Activated CD4-positive, alpha-beta T cell treated with anti-CD3 and anti-CD28 coated beads, Interleukin-2, Interleukin-4, amounts not matched to agents 100 ng/mL and 50 ng/mL, durations not matched to agents 16 hours and 8 hours (primary cell): ENCODE measurements around the gene ZBTB48.
"Not testable (repeated sequence)": the region's sequence is repeated elsewhere in the genome, so short reads cannot be mapped to it uniquely, and the experiment has no call there.

Experiments
- DNase-seq: peaks from one replicate; pipeline ENCODE4 v3.0.0-alpha.2; 2020; ENCODE audit warnings: low spot score

ZBTB48 gene

DNA sequence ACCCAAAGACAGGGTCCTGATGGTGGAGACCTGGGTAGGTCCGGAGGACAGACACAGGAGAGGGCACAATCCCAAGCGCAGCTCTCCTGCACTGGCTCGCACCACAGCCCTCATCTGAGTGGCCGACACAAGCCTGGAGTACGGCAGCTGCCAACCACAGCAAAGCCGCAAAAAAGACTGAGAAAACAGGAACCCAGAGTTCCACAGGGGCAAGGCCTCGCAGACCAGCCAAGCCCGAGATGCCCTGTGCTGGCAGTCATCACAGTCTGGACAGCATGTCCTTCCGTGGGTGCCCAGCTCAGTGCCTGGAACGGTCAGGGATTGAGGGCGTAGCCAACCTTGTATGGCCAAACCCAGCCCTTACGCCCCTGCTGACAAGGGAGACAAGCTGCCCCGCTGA, 11.4 kb downstream of the ZBTB48 start:
- DNase-seq, result no peak

DNA sequence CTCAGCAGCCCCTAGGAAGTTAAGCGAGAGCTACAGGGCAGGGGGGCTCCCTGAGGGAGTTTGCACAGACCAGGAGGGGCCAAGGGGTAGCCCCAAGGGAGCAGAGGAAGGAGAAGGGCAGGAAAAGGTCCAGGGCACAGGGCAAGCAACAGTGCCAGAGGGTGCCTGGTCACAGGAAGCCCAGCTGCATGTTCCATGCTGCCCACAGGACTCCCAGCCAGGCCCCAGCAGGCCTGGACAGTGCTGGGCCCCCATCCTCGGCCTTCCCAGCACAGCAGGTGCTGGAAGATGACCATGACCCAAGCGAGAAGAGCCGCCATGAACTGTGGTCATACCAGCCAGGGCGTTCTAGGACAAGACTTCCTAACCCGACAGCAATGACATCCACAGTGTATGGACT, 11.8 kb downstream of the ZBTB48 start:
- no peak for DNase-seq

DNA sequence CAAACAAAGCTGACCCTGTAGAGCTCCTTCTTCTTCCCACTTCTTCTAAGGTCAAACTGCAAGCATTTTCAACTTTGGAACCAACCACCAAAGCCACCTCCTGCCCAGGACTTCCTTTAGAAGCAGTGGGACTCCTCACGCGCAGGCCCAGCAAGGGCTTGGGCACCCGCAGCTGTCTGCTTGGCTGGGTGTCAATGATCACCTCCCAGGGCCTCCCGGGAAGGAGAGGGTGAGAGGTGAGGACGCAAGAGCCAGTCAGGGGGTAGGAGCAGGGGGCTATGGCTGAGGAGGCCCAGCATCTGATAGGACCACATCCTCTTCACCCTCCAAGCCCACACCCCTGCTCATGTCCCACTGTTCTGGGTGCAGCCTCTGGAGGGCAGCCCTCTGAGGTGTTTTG, 12.6 kb downstream of the ZBTB48 start:
- no peak for DNase-seq

DNA sequence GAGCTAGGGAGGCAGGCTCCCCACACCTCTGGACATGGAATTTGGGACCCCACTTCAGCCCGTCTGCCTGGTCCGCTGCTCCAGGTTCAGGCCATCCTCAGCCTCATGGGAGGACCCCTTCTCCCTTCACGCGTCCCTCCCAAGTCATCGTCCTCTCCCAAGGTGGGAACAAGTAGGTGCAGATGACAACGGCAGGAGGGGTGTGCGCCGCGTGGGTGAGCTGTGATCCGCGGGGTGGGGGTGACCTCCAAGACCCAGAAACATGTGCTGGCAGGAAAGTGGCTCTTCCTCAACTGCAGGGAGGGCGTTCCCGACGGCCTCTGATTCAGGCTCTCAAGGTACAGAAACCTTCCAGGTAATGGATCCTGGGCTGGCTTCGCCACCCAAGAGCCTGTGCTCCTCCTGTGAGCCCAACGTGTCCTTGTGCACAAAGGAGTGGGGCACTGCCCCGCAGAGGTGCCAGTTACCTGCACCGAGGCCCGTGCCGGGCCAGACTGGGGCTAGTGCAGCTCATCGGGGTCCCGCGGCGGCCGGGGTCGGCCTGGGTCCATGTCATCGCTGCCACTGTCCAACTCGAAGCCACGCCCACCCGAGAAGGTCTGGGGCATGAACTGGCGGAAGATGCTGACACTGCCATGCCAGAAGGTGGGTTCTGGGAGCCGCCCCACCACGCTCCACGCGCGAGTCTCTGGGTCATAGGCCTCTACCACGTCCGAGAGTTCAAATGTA, 13.2 kb downstream of the ZBTB48 start:
- no peak for DNase-seq

DNA sequence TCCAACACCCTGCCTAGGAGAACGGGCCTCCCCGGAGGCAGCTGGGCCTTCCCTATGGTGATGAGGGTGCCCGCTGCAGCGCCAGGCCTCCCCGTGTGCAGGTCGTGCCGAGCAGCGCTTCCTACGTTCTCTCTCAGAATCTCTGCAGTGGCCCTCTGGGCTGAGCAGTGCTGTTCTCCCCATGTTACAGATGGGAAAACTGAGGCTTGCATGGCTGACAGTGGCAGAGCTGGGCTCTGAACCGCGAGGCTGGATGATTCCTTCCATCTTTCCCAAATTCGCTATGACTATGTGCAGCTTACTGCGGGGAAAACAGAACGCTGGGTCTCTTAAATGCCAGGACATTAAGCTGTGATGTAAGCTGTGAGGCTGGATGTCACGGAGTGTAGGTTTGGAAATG, 14.0 kb downstream of the ZBTB48 start:
- no peak for DNase-seq

DNA sequence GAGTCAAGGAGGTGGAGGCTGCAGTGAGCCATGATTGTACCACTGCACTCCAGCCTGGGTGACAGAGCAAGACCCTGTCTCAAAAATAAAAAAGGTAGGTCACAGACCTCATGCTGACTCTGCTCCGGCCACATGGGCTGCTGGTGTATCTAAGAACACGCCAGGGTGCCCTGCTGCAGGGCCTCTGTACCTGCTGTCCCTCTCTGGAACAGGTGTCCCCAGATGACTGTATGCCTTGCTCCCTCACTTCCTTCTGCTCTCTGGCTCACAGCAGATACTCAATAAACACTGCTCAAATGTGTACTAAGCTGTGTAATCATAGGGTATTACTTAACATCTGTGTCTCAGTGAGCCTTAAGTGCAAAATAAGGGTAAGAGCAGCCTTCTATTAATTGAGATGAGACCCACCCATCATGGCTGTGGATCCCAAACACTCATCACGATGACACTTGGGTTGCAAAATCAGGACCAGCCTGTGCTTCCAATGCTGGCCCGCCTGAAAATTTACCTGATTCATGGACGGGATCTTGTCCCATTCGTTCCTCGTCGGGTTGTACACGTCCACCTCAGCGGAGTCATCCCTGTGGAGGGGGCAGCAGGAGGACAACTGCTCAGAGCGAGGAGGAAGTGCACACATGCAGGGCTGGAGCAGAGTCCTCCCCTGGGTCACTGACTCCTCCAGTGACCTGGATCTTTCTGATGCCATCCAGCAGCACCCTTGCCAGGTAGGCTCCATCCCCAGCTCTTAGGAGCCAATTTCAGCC, 15.4 kb downstream of the ZBTB48 start:
- DNase-seq, result no peak

DNA sequence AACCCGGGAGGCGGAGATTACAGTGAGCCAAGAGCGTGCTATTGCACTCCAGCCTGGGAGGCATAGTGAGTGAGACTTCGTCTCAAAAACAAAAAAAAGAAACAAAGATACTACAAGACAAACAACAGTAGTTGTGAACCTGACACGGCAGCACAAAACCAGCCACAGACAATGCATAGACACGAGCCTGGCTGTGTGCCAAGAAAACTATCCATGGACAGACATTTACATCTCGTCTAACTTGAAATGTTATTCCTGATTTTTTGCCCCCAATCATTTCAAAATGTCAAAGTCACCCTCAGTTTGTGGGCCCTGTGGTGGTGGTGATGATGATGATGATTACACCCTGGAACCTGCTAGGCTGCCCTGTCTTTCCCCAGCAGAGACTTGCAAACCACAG, 16.6 kb downstream of the ZBTB48 start:
- no peak for DNase-seq

DNA sequence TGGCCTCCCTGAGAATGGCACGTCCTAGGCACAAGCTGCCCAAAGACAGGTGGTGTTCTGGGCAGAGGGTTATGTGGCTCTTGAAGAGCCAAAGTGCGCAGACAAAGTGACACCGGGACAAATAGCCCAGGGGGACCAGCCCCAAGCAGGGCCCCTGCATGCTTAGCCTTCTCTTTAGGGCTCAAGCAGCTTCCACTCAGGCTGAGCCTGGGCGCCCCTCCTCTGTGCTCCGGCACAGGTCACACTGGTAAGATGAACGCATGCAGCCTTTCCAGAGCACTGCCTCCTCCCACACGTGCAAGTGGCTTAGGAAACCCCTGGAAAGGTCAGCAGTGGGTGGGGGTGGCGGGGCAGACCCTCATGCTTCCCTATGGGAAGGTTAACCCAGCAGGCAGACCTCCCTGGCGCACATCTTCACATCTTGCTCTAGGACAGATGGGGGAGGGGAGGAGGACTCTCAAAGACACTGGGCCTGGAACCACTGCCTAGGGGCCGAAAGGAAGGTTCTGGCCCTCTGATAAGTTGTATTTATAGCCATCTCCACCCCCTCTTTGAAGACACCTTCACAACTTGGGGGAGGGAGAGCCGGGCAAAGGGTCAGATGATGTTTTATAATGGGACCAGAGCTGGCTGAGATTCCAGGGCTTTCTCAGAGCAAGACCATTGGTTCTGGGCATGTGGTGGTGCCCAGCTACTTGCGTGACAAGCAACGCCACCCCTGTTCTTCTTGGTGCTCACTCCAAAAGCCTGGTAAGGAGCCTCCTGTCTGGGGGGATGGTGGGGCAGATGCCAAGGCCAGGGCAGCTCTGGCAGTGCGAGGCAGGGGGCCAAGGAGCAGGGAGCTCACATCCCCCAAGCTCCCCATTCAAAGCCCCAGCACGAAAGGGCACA, 17.3 kb downstream of the ZBTB48 start:
- DNase-seq, result no peak

DNA sequence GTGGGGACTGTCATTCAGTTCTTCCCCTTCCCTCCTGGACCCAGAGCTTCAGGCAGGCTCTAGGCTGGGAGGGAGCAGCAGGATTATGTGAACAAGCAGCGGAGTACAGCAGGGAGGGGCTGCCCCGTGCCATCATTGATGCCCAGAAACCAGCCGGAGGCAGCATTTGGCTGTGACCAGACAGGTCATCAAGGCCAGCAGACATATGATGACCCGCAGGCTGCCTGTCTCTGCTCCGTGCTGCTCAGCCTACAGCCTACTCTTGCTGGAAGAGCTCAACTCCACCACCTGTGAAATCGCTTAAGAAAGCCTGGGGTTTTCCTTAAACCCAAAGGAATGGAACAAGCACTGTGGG, 18.0 kb downstream of the ZBTB48 start:
- DNase-seq, result no peak

DNA sequence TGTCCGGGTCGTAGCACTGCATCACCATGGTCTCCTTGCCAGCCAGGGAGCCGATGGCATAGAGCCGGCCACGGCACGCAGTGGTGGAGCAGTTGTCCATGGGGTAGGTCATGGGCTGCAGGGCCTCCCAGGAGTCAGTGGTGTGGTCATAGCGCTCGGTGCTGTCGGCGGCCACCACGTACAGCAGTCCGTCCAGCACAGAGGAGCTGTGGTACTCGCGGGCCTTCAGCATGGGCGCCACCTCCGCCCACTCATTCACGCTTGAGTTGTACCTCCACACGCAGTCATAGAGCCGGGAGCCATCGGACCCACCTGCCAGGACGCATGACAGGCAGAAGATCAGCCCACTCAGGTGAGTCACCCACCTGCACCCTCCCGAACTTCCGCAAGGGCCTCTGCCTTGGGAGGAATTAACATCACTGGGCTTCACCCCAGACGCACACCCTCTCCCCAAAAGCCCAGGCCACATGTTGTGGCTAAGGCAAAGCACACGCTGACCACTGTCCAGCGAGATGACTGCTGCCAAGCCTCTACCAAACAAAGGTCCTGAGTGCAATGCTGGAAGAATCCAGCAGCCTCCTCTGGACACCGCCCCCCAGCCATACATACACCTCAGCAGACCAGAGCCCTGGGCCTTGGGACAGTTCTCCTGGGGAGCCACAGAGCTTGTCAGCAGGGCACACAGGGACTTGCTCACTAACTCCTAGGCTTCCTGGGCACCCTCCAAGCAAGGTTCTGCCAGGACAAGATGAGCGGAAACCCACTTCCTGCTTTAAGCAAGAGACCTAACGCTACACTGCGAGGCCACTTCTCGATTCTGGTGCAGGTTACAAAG, 19.6 kb downstream of the ZBTB48 start:
- DNase-seq, result peak; percentile 52

DNA sequence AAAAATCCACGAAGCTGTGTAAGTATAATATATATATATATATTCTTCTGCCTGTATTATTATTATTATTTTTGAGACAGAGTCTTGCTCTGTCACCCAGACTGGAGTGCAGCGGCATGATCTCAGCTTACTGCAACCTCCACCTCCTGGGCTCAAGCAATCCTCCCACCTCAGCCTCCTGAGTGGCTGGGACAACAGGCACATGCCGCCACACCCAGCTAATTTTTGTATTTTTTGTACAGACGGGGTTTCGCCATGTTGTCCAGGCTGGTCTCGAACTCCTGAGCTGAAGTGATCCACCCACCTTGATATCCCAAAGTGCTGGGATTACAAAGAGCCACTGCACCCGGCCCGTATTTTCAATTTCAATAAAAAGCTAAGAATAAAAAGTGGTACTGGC, 20.2 kb downstream of the ZBTB48 start:
- not testable (repeated sequence) for DNase-seq

DNA sequence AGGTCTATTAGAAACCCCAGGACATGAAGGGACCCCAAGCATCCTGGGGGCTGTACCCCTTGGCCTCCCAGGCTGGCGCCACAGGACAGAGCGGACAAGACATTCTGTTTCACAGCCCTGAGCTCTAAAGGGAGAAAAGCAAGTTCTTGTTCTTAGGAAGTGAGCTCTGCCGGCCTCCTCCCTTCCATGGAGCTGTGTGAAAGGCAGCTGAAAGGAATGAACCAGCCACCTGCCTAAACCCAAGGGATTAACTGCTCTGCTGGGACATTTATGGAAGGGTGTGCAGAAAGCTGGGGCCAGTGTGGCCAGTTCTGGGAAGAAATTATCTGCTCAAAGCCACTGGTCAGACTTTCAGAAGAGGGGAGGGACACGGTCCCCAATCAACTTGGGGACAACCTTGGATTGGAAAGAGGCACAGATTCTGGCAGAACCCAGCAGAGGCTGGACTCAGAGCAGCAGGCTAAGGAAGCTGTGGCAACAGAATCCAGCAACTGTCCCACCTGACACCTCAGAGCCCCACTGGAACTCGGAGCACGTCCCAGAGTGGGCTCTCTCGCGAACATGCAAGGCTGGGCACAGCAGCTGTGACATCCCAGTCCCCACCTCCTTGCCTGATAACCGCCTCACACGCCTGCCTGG, 20.7 kb downstream of the ZBTB48 start:
- no peak for DNase-seq

DNA sequence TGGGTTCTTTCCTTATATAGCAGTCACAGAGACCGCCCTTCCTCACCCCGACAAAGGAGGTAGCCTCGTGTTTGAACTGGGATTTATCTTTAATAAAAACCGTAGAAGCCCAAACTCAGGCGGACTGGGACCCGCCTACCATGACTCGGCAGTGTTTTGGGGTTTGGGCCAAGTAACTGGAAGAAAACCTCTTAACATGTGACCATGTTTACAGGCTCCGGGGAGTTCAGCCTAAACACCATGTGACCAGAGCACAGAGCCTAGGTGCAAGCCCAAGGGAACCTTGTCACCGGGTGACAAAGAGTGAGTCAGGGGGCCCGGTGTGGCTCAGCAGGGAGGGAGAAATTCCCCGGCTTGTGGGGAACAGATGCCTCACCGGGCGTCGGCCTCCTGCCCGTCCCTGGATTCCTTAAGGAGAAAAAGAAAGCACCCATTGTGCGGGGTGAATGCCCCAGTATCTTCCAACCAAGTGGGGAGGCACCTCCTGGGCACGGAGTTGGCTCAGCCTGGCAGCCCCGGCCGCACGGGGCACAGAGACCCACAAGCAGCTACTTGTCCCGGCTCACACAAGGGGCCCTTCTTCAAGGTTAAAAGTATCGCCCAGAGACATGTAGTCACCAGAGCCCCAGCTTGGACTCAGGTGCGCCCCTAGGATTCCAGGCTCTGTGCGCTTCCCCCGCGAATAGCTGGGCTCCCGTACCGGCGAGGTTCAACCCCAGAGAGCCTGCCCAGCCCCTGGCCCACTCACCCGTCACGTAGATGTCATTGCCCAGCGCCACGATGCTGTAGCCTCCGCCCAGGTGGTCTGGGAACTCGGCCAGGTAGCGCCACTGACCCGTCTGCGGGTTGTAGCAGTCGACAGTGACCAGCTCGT, 21.5 kb downstream of the ZBTB48 start:
- peak; percentile 87 for DNase-seq

DNA sequence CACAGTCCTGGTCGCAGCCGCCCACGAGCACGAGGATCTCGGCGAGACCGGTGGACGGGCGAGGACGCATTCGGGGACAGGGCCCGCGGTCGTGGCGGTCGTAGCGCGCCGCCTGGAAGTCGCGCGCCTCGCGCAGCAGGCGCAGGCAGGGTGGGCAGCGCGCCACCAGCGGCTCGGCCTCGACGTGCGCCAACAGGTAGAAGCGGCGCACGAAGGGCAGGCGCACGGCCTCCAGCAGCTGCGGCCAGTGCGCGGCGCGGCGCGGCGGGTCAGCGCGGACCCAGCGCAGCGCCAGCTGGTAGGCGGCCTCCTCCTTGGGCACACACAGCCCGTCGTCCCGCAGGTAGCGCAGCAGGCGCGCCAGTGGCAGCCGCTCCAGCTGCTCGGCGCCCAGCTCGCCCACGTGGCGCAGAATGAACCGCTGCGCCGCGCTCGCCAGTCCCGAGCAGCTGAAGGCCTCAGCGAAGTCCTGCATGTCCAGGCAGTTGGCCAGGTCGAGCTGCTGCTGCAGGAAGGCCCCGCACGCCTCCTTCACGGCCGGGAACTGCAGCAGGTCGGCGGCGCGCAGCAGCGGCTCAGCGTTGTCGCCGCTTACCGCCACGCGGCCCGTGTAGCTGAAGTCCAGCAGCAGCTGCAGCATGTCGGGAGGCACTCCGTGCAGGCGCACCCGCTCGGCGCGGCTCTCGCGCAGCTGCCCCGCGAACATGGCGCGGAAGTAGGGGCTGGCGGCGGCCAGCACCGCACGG, 22.3 kb downstream of the ZBTB48 start:
- no peak for DNase-seq

DNA sequence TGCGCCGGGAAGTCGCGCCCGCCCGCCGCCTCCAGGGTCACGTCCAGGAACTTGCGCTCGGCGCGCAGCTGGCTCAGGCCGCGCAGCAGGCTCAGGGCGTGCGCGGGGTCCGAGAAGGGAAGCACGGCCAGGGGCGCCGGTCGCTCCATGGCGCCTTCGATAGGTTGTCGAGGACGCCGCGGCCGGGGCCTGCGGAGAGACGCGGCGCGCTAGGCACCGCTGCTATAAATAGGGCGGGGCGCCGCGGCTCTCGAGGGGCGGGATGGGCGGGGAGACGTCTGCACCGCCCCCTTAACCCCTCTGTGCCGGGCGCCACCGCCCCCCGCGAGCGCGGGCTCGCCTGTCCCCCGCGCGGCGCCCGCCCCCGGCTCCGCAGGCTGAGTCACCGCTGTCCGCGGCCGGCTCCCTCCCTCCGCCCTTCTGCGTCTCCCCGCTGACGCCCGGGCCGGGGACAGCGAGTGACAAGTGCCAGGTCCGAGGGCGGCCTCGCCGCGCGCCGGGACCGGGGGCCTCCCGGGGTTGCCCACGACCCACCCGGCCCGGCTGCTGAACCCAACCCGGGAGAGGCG, 23.0 kb downstream of the ZBTB48 start, which contains the start of gene KLHL21:
Gene KLHL21 (minus strand): TSS at position 201 of the 569 bp plus-strand sequence. CDS start 52 bp downstream, at position 149.
- peak; percentile 88 for DNase-seq

DNA sequence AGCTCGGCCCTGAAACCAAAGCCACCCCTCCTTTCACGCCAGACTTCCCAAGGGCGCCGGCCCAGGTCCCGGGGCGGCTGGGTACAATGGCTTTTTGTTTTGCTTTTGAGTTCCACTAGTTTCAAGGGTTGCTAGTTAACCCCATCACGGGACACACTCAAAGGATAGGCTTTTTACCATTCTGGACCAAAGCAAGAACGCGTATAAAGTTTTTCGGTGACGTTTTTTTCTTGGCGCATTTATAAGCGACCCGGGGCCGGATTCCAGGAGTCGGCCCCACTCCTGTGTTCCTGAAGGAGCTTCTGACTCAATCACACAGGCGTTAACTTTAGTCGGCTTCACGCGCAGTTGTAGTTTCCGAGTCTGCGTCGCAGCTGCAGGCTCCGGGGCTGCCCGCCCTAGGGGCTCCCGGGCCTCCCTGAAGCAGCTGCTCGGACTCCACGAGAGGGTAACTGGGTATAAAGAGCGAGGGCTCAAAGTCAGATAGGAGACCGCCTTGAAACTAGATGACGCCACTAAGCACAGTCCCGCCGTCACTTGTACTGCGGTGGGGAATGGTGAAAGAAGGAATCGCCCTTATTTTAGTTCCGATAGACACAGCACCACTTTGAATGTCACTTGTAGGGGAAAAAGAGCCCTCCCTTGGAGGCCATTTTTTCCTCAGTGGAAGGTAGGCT, 23.6 kb downstream of the ZBTB48 start:
- peak; percentile 64 for DNase-seq

DNA sequence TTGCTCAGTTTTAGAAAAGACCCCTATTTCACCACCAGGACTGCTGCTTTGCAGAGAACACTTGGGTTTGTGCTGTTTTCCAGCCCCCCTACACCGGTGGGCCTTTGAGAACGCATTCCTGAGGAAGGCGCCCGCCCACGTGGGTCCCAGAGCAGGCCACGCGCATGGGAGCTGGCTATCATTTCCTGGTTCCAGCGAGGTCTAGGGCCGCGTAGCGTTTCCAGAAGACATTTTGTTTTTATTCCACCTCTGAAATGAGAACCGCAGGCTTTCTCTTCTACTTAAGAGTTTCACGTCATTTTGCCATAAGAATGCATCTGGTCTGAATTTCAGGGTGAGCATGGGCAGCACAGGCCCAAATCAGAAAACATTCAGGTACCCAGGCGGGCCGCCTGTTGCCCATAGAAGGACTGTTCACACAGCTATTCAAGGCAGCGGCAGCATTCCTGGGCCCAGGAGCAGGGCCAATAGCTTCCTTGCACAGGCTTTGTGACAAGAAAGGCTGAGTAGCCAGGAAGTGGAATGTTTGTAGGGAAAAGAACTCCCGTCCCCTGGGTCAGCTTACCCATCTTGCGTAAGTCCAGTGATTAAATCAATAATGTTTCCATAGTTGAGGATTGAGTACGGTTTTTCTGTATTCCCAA, 24.2 kb downstream of the ZBTB48 start:
- no peak for DNase-seq
